ENCODE results near the gene QRFP.

The QRFP gene

GRCh38 chr9:130896233-130897014 lies at the start of gene QRFP:
Gene QRFP (minus strand): TSS chr9:130896812. CDS start chr9:130893838, 2,974 bp downstream.
- DNase-seq: no peak

GRCh38 chr9:130945173-130945572 lies 48.6 kb upstream of the QRFP start:
- no peak for DNase-seq

GRCh38 chr9:130944510-130945058 lies 48.0 kb upstream of the QRFP start:
- DNase-seq: no peak

GRCh38 chr9:130943777-130944176 lies 47.2 kb upstream of the QRFP start:
- DNase-seq: no peak

- no peak for DNase-seq
Observed at GRCh38 chr9:130943221-130943620, 46.6 kb upstream of the QRFP start.

- DNase-seq: no peak
Observed at GRCh38 chr9:130942679-130943078, 46.1 kb upstream of the QRFP start.

GRCh38 chr9:130942084-130942483 lies 45.5 kb upstream of the QRFP start:
- no peak for DNase-seq

GRCh38 chr9:130940693-130941576 lies 44.3 kb upstream of the QRFP start:
- no peak for DNase-seq

GRCh38 chr9:130940027-130940549 lies 43.5 kb upstream of the QRFP start:
- no peak for DNase-seq

- DNase-seq: no peak
Observed at GRCh38 chr9:130939405-130940026, 42.9 kb upstream of the QRFP start.

- DNase-seq: no peak
Observed at GRCh38 chr9:130938652-130939404, 42.2 kb upstream of the QRFP start, which contains the start of gene FIBCD1. Gene FIBCD1 (minus strand): TSS chr9:130939247. CDS start chr9:130938607, 640 bp downstream.

GRCh38 chr9:130938184-130938651 lies 41.6 kb upstream of the QRFP start:
- DNase-seq: no peak

GRCh38 chr9:130937146-130938076 lies 40.8 kb upstream of the QRFP start:
- no peak for DNase-seq

GRCh38 chr9:130936285-130937117 lies 39.9 kb upstream of the QRFP start:
- peak; percentile 79 for DNase-seq

GRCh38 chr9:130935648-130936271 lies 39.1 kb upstream of the QRFP start:
- no peak for DNase-seq

GRCh38 chr9:130934702-130935647 lies 38.4 kb upstream of the QRFP start:
- DNase-seq: no peak

GRCh38 chr9:130934246-130934645 lies 37.6 kb upstream of the QRFP start:
- DNase-seq: no peak
